MM.1S (cell line): ENCODE results near the gene ADRA2C.

ENCODE experiments used
- DNase-seq: peaks from one replicate; pipeline ENCODE4 v3.0.0-alpha.2; 2015
- H2AFZ ChIP-seq: fragments of 300-600 bp; sonication (generic); 2 replicates; pipeline ENCODE4 v1.6.0; 2016; ENCODE audit warnings: antibody characterized with exemption, low read length
- H3F3A ChIP-seq: fragments of 300-600 bp; sonication (generic); 2 replicates; pipeline ENCODE4 v1.6.1; 2016; ENCODE audit warnings: mild to moderate bottlenecking, antibody characterized with exemption, low read length, moderate library complexity, mixed read lengths; ENCODE audit not compliant: insufficient read depth
- H3K27ac ChIP-seq: fragments of 300-600 bp; sonication (generic); 2 replicates; pipeline ENCODE4 v1.5.1; 2016; ENCODE audit warnings: mild to moderate bottlenecking, low read length
- H3K27me3 ChIP-seq: fragments of 300-600 bp; sonication (generic); replicated peaks from 2 replicates; pipeline ENCODE4 v1.6.0; 2016; ENCODE audit warnings: low read length; ENCODE audit not compliant: insufficient read depth
- H3K36me3 ChIP-seq: fragments of 300-600 bp; sonication (generic); replicated peaks from 2 replicates; pipeline ENCODE4 v1.6.1; 2016; ENCODE audit warnings: mild to moderate bottlenecking, low read length, mixed read lengths; ENCODE audit not compliant: insufficient read depth
- H3K4me1 ChIP-seq: fragments of 300-600 bp; sonication (generic); 2 replicates; pipeline ENCODE4 v1.6.1; 2016; ENCODE audit warnings: low read length, mixed read lengths
- H3K4me2 ChIP-seq: fragments of 300-600 bp; sonication (generic); 2 replicates; pipeline ENCODE4 v1.6.0; 2016; ENCODE audit warnings: low read depth, low read length
- H3K4me3 ChIP-seq: fragments of 300-600 bp; sonication (generic); 2 replicates; pipeline ENCODE4 v1.5.1; 2016; ENCODE audit warnings: low read length, mixed read lengths
- H3K79me2 ChIP-seq: fragments of 300-600 bp; sonication (generic); 2 replicates; pipeline ENCODE4 v1.6.1; 2016; ENCODE audit warnings: mixed run types, low read length, mixed read lengths
- H3K9ac ChIP-seq: fragments of 300-600 bp; sonication (generic); 2 replicates; pipeline ENCODE4 v1.6.1; 2016; ENCODE audit warnings: low read length, mixed read lengths
- H3K9me2 ChIP-seq: fragments of 300-600 bp; sonication (generic); replicated peaks from 2 replicates; pipeline ENCODE4 v1.6.1; 2016; ENCODE audit warnings: mild to moderate bottlenecking, low read length, mixed read lengths; ENCODE audit not compliant: insufficient read depth
- H3K9me3 ChIP-seq: fragments of 300-600 bp; sonication (generic); replicated peaks from 2 replicates; pipeline ENCODE4 v1.6.1; 2016; ENCODE audit warnings: mild to moderate bottlenecking, low read length, mixed read lengths; ENCODE audit not compliant: insufficient read depth
- H4K20me1 ChIP-seq: fragments of 300-600 bp; sonication (generic); 2 replicates; pipeline ENCODE4 v1.6.1; 2016; ENCODE audit warnings: mild to moderate bottlenecking, low read length, moderate library complexity, mixed read lengths; ENCODE audit not compliant: insufficient read depth
- EZH2 ChIP-seq: fragments of 300-600 bp; sonication (generic); optimal IDR thresholded peaks from 2 replicates; pipeline ENCODE3; 2017; ENCODE audit warnings: low read depth, mild to moderate bottlenecking, antibody characterized with exemption, low read length, mixed read lengths
- EZH2phosphoT487 ChIP-seq: fragments of 300-600 bp; sonication (generic); IDR thresholded peaks from 2 replicates; pipeline ENCODE4 v1.6.1; 2018; ENCODE audit warnings: antibody characterized with exemption, low read length
- TF ChIP-seq, protein P1 (sequence below): fragments of 300-600 bp; sonication (generic); IDR thresholded peaks from 2 replicates; pipeline ENCODE4 v1.5.1; 2016; ENCODE audit warnings: antibody characterized with exemption, low read length, mixed read lengths

The ADRA2C gene

GRCh38 chr4:3723232-3723642 lies 42.9 kb upstream of the ADRA2C start:
- Histone ChIP-seq H2AFZ (no peak overlapping the region), H3F3A (no peaks in the 10 kb centered on the region), H4K20me1 (no peaks in the 10 kb centered on the region; the same call in 1 of the 2 replicates), H3K9me2 (no peaks in the 10 kb centered on the region), H3K9me3 (no peaks in the 10 kb centered on the region), H3K27me3 (peaks cover 85% of the 10 kb centered on the region), H3K4me3 (no peak overlapping the region), H3K27ac (no peak overlapping the region), H3K4me2 (no peak overlapping the region), H3K79me2 (no peaks in the 10 kb centered on the region), H3K9ac (no peak overlapping the region), H3K4me1 (no peaks in the 10 kb centered on the region), H3K36me3 (no peaks in the 10 kb centered on the region)
- no peak for DNase-seq
- TF ChIP-seq, protein P1, sequence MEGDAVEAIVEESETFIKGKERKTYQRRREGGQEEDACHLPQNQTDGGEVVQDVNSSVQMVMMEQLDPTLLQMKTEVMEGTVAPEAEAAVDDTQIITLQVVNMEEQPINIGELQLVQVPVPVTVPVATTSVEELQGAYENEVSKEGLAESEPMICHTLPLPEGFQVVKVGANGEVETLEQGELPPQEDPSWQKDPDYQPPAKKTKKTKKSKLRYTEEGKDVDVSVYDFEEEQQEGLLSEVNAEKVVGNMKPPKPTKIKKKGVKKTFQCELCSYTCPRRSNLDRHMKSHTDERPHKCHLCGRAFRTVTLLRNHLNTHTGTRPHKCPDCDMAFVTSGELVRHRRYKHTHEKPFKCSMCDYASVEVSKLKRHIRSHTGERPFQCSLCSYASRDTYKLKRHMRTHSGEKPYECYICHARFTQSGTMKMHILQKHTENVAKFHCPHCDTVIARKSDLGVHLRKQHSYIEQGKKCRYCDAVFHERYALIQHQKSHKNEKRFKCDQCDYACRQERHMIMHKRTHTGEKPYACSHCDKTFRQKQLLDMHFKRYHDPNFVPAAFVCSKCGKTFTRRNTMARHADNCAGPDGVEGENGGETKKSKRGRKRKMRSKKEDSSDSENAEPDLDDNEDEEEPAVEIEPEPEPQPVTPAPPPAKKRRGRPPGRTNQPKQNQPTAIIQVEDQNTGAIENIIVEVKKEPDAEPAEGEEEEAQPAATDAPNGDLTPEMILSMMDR = no peak
- TF ChIP-seq EZH2 = no peak
- TF ChIP-seq EZH2phosphoT487 = no peak

DNA sequence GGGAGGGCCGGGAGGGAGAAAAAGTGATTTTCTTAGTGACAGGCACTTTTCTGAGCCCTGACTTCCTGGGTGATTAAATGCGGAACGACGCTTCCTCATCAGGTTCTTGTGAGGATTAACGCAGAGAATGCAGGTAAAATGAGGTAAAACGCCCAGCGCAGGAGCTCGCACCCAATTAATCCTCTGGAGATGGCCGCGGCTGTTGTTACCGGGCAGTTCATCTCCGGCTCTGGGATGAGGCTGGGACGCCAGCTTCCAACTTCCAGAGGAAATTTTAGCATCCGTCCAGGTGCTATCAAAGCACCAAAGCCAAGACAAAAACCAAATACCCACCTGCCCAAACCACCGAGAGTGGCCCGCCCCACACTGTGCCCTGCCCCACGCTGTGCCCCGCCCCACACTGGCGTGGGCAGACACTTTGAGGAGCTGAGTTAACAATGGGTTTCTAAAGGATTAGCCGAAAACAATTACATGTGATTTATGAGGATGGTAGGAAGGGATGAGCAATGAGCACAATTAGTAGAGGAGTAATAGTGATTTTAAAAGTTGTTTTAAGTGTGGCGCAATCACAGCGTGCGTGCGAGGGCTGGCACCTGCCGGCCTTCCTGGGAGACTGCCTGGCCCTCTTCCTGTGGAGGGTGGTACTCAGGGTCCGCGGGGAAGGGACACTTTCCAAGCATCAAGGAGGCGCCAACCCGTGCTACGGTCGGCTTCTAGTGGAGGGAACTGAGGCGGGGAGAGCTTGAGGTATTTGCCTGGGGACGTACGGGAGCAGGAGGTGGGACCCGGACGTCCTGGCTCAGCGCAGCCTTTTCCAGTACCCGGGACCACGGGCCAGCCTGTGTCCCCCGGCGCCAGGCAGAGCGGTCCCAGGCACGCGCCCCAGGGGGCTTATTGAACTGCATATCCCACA lies 41.6 kb upstream of the ADRA2C start:
- Histone ChIP-seq H3K9ac (no peak overlapping the region), H3K79me2 (no peaks in the 10 kb centered on the region), H3K27ac (no peak overlapping the region), H3K9me2 (no peaks in the 10 kb centered on the region), H4K20me1 (no peaks in the 10 kb centered on the region; the same call in 1 of the 2 replicates), H3K9me3 (no peaks in the 10 kb centered on the region), H2AFZ (no peak overlapping the region), H3K27me3 (peaks cover 85% of the 10 kb centered on the region), H3F3A (no peaks in the 10 kb centered on the region), H3K4me2 (no peak overlapping the region), H3K4me1 (no peaks in the 10 kb centered on the region), H3K4me3 (no peak overlapping the region), H3K36me3 (no peaks in the 10 kb centered on the region)
- DNase-seq = no peak
- TF ChIP-seq, protein P1 = no peak
- TF ChIP-seq EZH2 = no peak
- no peak for TF ChIP-seq EZH2phosphoT487

- H4K20me1 ChIP-seq = no peaks in the 10 kb centered on the region
- no peak overlapping the region for H3K4me3 ChIP-seq
- no peak overlapping the region for H3K4me2 ChIP-seq
These were observed 40.0 kb upstream of the ADRA2C start for GRCh38 chr4:3725936-3726870.

More at GRCh38 chr4:3725936-3726870, 40.0 kb upstream of the ADRA2C start:
- H3K27ac ChIP-seq = no peak overlapping the region
- no peak overlapping the region for H3K9ac ChIP-seq
- no peaks in the 10 kb centered on the region for H3K36me3 ChIP-seq
- no peak for DNase-seq
- no peak overlapping the region for H2AFZ ChIP-seq
- H3K27me3 ChIP-seq = peaks cover 81% of the 10 kb centered on the region
- H3K9me3 ChIP-seq = no peaks in the 10 kb centered on the region
- no peaks in the 10 kb centered on the region for H3K9me2 ChIP-seq
- no peaks in the 10 kb centered on the region for H3K4me1 ChIP-seq
- TF ChIP-seq, protein P1 = no peak
- no peak for TF ChIP-seq EZH2phosphoT487
- TF ChIP-seq EZH2 = no peak
- H3F3A ChIP-seq = no peaks in the 10 kb centered on the region
- no peaks in the 10 kb centered on the region for H3K79me2 ChIP-seq
